GM18873 (cell line): ENCODE results near the gene PPP5C.
"Not testable (repeated sequence)": the region's sequence is repeated elsewhere in the genome, so short reads cannot be mapped to it uniquely, and the experiment has no call there.

ENCODE experiments used
- ATAC-seq: cut with Tn5 transposase; IDR thresholded peaks from one replicate; pipeline ENCODE4 v1.9.1; 2021; ENCODE audit warnings: mild to moderate bottlenecking, moderate library complexity, moderate number of reproducible peaks; ENCODE audit not compliant: unreplicated experiment, low FRiP score

Gene PPP5C

GRCh38 chr19:46404753-46405468 is 58.0 kb downstream of the PPP5C start:
- no peak for ATAC-seq

GRCh38 chr19:46406976-46407375 is 60.1 kb downstream of the PPP5C start:
- ATAC-seq: no peak

GRCh38 chr19:46407856-46408663 is 61.2 kb downstream of the PPP5C start:
- no peak for ATAC-seq

- no peak for ATAC-seq
These were observed 61.8 kb downstream of the PPP5C start for GRCh38 chr19:46408664-46409039.

GRCh38 chr19:46409191-46409590 is 62.3 kb downstream of the PPP5C start:
- no peak for ATAC-seq

GRCh38 chr19:46410205-46411087 is 63.6 kb downstream of the PPP5C start:
- ATAC-seq: no peak

GRCh38 chr19:46411088-46411924 is 64.4 kb downstream of the PPP5C start:
- ATAC-seq: no peak

- ATAC-seq: no peak
These were observed 65.2 kb downstream of the PPP5C start for GRCh38 chr19:46411925-46412649.

- no peak for ATAC-seq
These were observed 65.9 kb downstream of the PPP5C start for GRCh38 chr19:46412650-46413261.

GRCh38 chr19:46413262-46414031 is 66.6 kb downstream of the PPP5C start, which contains the start of gene CCDC8:
Gene CCDC8 (minus strand): TSS chr19:46413564. CDS start chr19:46412810, 754 bp downstream.
- no peak for ATAC-seq

GRCh38 chr19:46414899-46415298 is 68.0 kb downstream of the PPP5C start:
- not testable (repeated sequence) for ATAC-seq

- ATAC-seq: not testable (repeated sequence)
These were observed 69.2 kb downstream of the PPP5C start for GRCh38 chr19:46415804-46416709.

- ATAC-seq: no peak
These were observed 73.2 kb downstream of the PPP5C start for GRCh38 chr19:46420056-46420455.

GRCh38 chr19:46422344-46422743 is 75.5 kb downstream of the PPP5C start:
- no peak for ATAC-seq

- no peak for ATAC-seq
These were observed 76.3 kb downstream of the PPP5C start for GRCh38 chr19:46423188-46423587.

GRCh38 chr19:46426035-46426505 is 79.2 kb downstream of the PPP5C start:
- no peak for ATAC-seq
